Right lobe of liver (tissue), 4 donors: ENCODE data around the gene NIPAL3.

ENCODE experiments used
- CTCF ChIP-seq, 4 donors: fragments of 200-600 bp in 3 of 4; fragments of 450-650 bp in 1 of 4; IDR thresholded peaks; one replicate each; pipeline versions ENCODE4 v1.5.1 to v1.8.0; 2016 to 2022; ENCODE audit warnings: antibody characterized with exemption in 4 of 4, mild to moderate bottlenecking in 2 of 4
- POLR2A ChIP-seq: fragments of 450-650 bp; IDR thresholded peaks from one replicate; pipeline ENCODE4 v1.6.1; 2017; ENCODE audit warnings: antibody characterized with exemption, mild to moderate bottlenecking
- donor health status: DM: no; HTN: no; CAD: no.
- donor health status: DM: no; HTN: no; CAD: no.
- donor health status: DM: no; HTN: yes; CAD: no.

- no peak for TF ChIP-seq CTCF (IDR thresholded peaks at IDR 0.05)
- no peak for TF ChIP-seq POLR2A
Measured at GRCh38 chr1:24424990-24425389, 9.4 kb downstream of the NIPAL3 start.
